Pulmonary artery endothelial cell (primary cell): ENCODE data around the gene WDR20. TPM values are rescaled to one million over a fixed set of nuclear protein-coding genes. Genes with fewer than 3 reads are reported as not detected.
"Not testable (repeated sequence)": the region's sequence is repeated elsewhere in the genome, so short reads cannot be mapped to it uniquely, and the experiment has no call there.

Experiments
- DNase-seq: peaks from one replicate; pipeline ENCODE4 v3.0.0-alpha.2; 2011; ENCODE audit warnings: low read depth, low spot score
- total RNA-seq: library from RNA; depleted of rRNA; stranded (reverse); fragments of >200 nt; gene quantifications from 2 replicates; pipeline ENCODE4 v1.2.3, GENCODE V29; 2014

Gene WDR20
- total RNA-seq, 1 donor from 2014 or later, result 16.4 TPM

GRCh38 chr14:102134021-102134420 is 5.7 kb upstream of the WDR20 start:
- not testable (repeated sequence) for DNase-seq

- DNase-seq, result not testable (repeated sequence)
These were observed 5.0 kb upstream of the WDR20 start for GRCh38 chr14:102134719-102135118.

- DNase-seq, result not testable (repeated sequence)
These were observed 4.2 kb upstream of the WDR20 start for GRCh38 chr14:102135456-102135855.

GRCh38 chr14:102138535-102138934 is 1.2 kb upstream of the WDR20 start:
- DNase-seq, result no peak

GRCh38 chr14:102138961-102139285 is 774 bp upstream of the WDR20 start:
- no peak for DNase-seq

GRCh38 chr14:102140027-102140749 is 491 bp downstream of the WDR20 start:
- DNase-seq, result no peak

- DNase-seq, result no peak
These were observed 1.1 kb downstream of the WDR20 start for GRCh38 chr14:102140750-102141145.

- no peak for DNase-seq
These were observed 2.1 kb downstream of the WDR20 start for GRCh38 chr14:102141797-102142196.

GRCh38 chr14:102144914-102145313 is 5.2 kb downstream of the WDR20 start:
- DNase-seq, result no peak

GRCh38 chr14:102145395-102145794 is 5.7 kb downstream of the WDR20 start:
- no peak for DNase-seq

- DNase-seq, result no peak
These were observed 6.7 kb downstream of the WDR20 start for GRCh38 chr14:102146423-102146822.

- no peak for DNase-seq
These were observed 10.4 kb downstream of the WDR20 start for GRCh38 chr14:102150083-102150482.

GRCh38 chr14:102150744-102151143 is 11.0 kb downstream of the WDR20 start:
- no peak for DNase-seq

GRCh38 chr14:102151411-102151810 is 11.7 kb downstream of the WDR20 start:
- DNase-seq, result not testable (repeated sequence)

- DNase-seq, result no peak
These were observed 14.4 kb downstream of the WDR20 start for GRCh38 chr14:102154121-102154520.

GRCh38 chr14:102154821-102155549 is 15.3 kb downstream of the WDR20 start:
- DNase-seq, result no peak

GRCh38 chr14:102157346-102157745 is 17.6 kb downstream of the WDR20 start:
- DNase-seq, result no peak

- DNase-seq, result no peak
These were observed 19.1 kb downstream of the WDR20 start for GRCh38 chr14:102158797-102159196.

- DNase-seq, result no peak
These were observed 20.1 kb downstream of the WDR20 start for GRCh38 chr14:102159841-102160240.

- DNase-seq, result no peak
These were observed 22.8 kb downstream of the WDR20 start for GRCh38 chr14:102162487-102162886.

- no peak for DNase-seq
These were observed 24.5 kb downstream of the WDR20 start for GRCh38 chr14:102164241-102164641.

- no peak for DNase-seq
These were observed 25.3 kb downstream of the WDR20 start for GRCh38 chr14:102164965-102165364.

GRCh38 chr14:102170061-102170460 is 30.4 kb downstream of the WDR20 start:
- no peak for DNase-seq
